ENCODE results near the gene AJM1. TPM values are rescaled to one million over a fixed set of nuclear protein-coding genes. Genes with fewer than 3 reads are reported as not detected.

AJM1 gene
- total RNA-seq, 1 experiment from 2014 or later: 5.3 TPM

GRCh38 chr9:136820971-136821825 lies 21.1 kb upstream of the AJM1 start:
- Histone ChIP-seq H3K4me3 (no peak overlapping the region), H2AFZ (no peak overlapping the region), H3K27ac (no peak overlapping the region), H3K27me3 (ENCODE audit: insufficient read depth, low read depth) (no peaks in the 10 kb centered on the region), H3K9me2 (ENCODE audit: insufficient read depth) (no peaks in the 10 kb centered on the region), H4K20me1 (ENCODE audit: insufficient read depth) (peaks cover 16% of the 10 kb centered on the region), H3K9me3 (ENCODE audit: insufficient read depth, low read depth) (no peaks in the 10 kb centered on the region), H3K36me3 (ENCODE audit: low read depth) (no peaks in the 10 kb centered on the region), H3K4me1 (replicated peaks; ENCODE audit: insufficient read depth) (no peaks in the 10 kb centered on the region), H3F3A (ENCODE audit: insufficient read depth, low read depth) (peaks cover 9% of the 10 kb centered on the region; the same call in 1 of the 2 replicates), H3K79me2 (ENCODE audit: low read depth) (no peaks in the 10 kb centered on the region), H3K4me2 (no peak overlapping the region)
- BruUV-seq (replicated peaks): no TSS peak
- intact Hi-C loops (cut with micrococcal nuclease; ENCODE audit: unreplicated experiment): no loop called here
- TF ChIP-seq CTCF (conservative IDR thresholded peaks at IDR 0.05) (no peak), EZH2 (IDR thresholded peaks at IDR 0.05; ENCODE audit: low read depth) (no peak)
- ChIA-PET CTCF (interaction anchor here (0.6 kb wide), 1 partner anchor 26 kb away, joined by 6 read pairs; no protein-coding TSS in a partner anchor), POLR2A (ENCODE audit: unreplicated experiment) (no interaction called here)
- no peak for DNase-seq

GRCh38 chr9:136821826-136822544 lies 20.3 kb upstream of the AJM1 start:
- Histone ChIP-seq H2AFZ (no peak overlapping the region), H3K4me3 (no peak overlapping the region), H3K9me2 (ENCODE audit: insufficient read depth) (no peaks in the 10 kb centered on the region), H3K27ac (no peak overlapping the region), H3K27me3 (ENCODE audit: insufficient read depth, low read depth) (no peaks in the 10 kb centered on the region), H3K4me2 (no peak overlapping the region), H3F3A (ENCODE audit: insufficient read depth, low read depth) (peaks cover 6% of the 10 kb centered on the region; the same call in 1 of the 2 replicates), H3K4me1 (replicated peaks; ENCODE audit: insufficient read depth) (no peaks in the 10 kb centered on the region), H4K20me1 (ENCODE audit: insufficient read depth) (peaks cover 14% of the 10 kb centered on the region), H3K79me2 (ENCODE audit: low read depth) (no peaks in the 10 kb centered on the region), H3K36me3 (ENCODE audit: low read depth) (no peaks in the 10 kb centered on the region), H3K9me3 (ENCODE audit: insufficient read depth, low read depth) (no peaks in the 10 kb centered on the region)
- POLR2A ChIA-PET (ENCODE audit: unreplicated experiment): no interaction called here
- CTCF ChIA-PET: interaction anchor here (0.6 kb wide), 1 partner anchor 25 kb away, joined by 6 read pairs; no protein-coding TSS in a partner anchor
- TF ChIP-seq CTCF (conservative IDR thresholded peaks at IDR 0.05): no peak
- no peak for TF ChIP-seq EZH2 (IDR thresholded peaks at IDR 0.05; ENCODE audit: low read depth)
- DNase-seq: no peak
- intact Hi-C loops (cut with micrococcal nuclease; ENCODE audit: unreplicated experiment): no loop called here
- BruUV-seq (replicated peaks): no TSS peak

DNA sequence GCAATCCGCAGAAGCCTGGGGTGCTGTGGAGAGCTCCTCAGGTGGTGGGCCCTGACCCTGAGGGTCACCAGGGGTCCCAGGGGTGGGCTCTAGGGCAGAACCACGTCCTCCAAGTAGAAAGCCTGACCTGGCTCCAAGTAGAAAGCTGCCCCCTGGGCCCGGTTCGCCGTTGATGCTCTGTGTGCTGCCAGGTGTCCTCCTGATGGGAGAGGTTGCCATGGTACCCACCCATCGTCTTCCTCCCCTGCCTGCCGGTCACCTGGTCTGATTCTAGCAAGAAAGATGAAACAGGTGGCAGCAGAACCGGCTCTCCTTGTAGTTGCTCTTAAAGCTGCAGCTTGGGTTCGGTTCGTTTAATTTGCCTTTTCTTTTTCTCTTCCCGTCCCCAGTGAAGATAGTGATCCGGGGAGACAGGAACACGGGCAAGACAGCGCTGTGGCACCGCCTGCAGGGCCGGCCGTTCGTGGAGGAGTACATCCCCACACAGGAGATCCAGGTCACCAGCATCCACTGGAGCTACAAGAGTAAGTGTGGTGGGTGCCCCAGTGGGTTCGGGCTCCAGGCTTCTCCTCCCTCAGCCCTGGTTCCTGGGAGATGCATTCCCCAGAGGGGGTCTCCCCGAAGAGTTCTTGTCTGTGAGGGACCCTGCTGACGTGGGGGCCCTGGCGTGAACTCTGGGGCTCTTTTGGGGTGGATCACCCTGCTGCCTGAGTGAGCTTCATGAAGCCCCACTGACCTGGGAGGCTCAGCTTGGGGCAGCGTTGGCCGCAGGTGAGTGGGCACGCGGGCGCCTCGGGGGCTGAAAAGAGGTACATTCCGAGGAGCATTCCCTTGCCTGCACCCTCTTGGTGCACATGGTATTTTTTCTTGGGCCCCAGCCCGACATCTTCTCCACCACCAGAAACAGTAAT lies 18.9 kb upstream of the AJM1 start:
- Histone ChIP-seq H3F3A (ENCODE audit: insufficient read depth, low read depth) (peaks cover 5% of the 10 kb centered on the region; the same call in 1 of the 2 replicates), H3K9me2 (ENCODE audit: insufficient read depth) (no peaks in the 10 kb centered on the region), H2AFZ (no peak overlapping the region), H4K20me1 (ENCODE audit: insufficient read depth) (peaks cover 11% of the 10 kb centered on the region), H3K27ac (no peak overlapping the region), H3K79me2 (ENCODE audit: low read depth) (no peaks in the 10 kb centered on the region), H3K36me3 (ENCODE audit: low read depth) (no peaks in the 10 kb centered on the region), H3K4me3 (no peak overlapping the region), H3K4me2 (no peak overlapping the region), H3K4me1 (replicated peaks; ENCODE audit: insufficient read depth) (no peaks in the 10 kb centered on the region), H3K27me3 (ENCODE audit: insufficient read depth, low read depth) (no peaks in the 10 kb centered on the region), H3K9me3 (ENCODE audit: insufficient read depth, low read depth) (no peaks in the 10 kb centered on the region)
- CTCF ChIA-PET: no interaction called here
- intact Hi-C loops (cut with micrococcal nuclease; ENCODE audit: unreplicated experiment): no loop called here
- TF ChIP-seq CTCF (conservative IDR thresholded peaks at IDR 0.05) (no peak), EZH2 (IDR thresholded peaks at IDR 0.05; ENCODE audit: low read depth) (no peak)
- no TSS peak for BruUV-seq (replicated peaks)
- POLR2A ChIA-PET (ENCODE audit: unreplicated experiment): no interaction called here
- DNase-seq: no peak

Measured in PC-9 (cell line).